ENCODE results near the gene DBX1.

The DBX1 gene

DNA sequence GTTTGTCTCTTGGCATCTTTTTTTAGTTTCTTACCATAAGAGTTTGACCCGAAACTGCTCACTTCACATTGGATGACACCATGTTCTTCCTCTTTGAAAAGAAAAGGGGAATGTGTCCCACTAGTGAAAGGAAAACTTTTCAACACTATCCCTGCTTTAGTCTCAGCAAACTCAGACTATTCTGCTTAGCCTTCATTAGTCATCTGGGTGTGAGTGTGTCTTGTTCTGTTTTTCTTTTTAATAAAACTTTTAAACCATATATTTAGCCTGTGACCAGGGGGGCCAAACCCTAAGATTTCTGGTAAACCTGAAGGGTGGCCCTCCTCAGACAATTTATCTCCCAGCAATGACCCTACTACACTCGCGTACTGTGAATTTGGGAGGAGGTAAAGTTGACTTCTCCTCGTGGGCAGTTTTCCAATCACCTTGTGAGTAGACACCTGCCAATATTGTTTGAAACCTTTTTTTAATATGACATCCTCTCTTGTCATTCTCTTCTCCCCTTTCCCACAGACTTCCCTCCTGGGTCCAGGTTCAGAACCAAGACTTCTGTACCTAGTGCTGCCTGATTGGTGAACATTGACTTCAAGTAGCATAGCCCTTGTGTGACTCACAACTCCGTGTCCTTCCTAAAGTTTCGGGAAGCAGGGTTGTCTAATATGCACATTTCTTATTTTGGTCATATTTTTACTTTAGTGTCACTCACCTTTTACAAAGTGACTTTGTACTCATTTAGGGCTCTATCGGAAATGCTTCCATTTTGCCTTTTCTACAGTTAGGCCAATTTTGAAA lies 39.9 kb downstream of the DBX1 start:
- no peak for DNase-seq

DNA sequence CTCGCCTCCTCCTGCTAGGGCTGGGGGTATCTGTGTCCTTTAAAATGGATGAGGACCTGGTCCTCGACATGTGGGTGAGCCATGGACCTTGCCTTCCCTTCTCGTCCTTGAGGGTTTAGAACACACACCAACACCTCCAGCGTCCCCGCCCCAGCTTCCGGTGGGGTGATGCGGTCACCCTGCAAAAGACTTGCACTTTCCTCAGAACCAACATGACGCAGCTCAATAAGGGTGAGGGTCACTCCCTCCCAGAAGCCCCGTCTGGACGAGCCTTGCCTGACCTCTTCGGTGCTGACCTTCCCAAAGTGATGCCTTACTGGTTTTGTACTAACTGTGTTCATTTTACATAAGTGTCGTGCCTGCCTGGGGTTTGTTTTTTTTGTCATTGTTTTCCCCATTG lies 41.0 kb downstream of the DBX1 start:
- DNase-seq = no peak

DNA sequence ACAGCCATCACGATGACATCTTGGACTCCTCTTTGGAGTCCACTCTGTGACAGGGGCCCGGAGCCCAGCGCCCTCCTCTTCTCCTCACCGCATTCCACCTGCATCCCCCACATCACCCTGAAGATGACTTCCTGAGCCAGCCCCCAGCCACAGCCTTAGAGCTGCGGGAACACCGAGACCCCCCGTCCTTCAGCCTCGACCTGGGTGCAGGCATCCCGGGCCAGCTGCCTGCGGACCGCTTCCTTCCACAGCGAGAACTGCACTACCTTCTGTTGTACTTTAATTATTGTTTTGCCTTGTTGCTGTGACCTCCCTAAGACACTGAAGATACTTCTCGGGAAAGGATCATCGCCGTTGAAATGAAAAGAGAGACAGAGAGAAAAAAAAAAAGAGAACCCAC lies 42.1 kb downstream of the DBX1 start:
- no peak for DNase-seq

DNA sequence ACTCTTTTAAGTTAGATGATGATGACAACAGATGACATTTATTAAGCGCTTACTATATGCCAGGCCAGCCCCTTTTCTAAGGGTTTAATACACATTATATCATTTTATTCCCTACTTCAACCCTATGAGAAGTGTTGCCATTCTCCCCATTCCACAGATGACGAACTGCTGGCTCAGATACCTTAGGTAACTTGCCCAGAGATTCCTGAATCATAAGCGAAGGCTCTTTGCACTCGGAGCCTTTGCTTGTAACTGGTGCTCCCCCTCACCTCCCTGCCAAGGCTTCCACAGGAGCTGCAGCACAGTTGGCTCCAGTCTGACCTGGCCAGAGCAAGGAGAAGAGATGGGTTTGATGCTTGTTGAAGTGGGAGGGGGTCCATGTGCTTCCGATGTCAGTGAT lies 43.0 kb downstream of the DBX1 start:
- no peak for DNase-seq

DNA sequence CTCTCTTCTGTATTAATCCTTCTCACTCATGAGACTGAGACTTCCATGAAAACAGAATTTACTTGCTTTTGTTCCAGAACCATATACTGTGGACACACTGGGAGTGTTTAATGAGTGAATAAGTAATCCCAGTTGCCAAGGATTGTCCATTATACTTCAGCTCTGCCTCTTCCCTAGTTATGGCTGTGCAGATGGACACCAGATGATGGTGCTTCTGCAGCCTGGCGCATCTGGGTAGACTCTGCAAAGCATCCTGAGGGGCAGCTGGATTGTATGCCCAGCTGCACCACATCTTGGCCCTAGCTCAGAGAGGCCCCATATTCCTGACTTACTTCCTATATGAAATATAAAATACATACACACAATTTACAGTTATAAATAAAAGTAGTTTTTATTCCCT lies 43.5 kb downstream of the DBX1 start:
- no peak for DNase-seq

DNA sequence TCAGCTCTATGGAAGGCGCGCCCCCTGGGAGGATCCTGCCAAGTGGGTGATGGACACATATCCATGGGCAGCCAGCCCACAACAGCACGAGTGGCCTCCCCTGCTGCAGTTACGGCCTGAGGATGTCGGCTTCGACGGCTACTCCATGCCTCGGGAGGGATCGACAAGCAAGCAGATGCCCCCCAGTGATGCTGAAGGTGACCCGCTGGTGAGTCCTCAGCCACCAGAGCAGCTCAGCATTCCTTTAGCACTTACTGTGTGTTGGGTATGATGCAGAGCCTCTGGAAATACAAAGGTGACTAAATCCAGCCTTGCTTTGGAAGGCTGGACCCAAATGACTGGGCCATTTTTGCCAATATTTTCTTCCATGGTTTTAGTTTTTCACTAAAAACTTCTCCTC lies 45.7 kb downstream of the DBX1 start:
- no peak for DNase-seq

DNA sequence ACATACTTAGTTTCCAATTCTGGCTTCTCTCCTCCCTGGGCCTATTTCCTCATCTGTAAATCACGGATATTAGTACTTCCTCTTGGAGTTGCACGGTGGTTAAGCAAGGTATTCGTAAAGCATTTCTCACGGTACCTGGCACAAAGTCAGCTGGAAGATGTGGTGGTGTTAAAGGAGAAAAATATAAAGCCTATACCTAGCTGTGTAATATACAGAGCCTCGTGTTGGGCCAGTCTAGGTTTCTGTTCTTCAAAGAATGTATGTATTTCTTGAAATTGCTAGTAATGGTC lies 47.2 kb downstream of the DBX1 start:
- no peak for DNase-seq

DNA sequence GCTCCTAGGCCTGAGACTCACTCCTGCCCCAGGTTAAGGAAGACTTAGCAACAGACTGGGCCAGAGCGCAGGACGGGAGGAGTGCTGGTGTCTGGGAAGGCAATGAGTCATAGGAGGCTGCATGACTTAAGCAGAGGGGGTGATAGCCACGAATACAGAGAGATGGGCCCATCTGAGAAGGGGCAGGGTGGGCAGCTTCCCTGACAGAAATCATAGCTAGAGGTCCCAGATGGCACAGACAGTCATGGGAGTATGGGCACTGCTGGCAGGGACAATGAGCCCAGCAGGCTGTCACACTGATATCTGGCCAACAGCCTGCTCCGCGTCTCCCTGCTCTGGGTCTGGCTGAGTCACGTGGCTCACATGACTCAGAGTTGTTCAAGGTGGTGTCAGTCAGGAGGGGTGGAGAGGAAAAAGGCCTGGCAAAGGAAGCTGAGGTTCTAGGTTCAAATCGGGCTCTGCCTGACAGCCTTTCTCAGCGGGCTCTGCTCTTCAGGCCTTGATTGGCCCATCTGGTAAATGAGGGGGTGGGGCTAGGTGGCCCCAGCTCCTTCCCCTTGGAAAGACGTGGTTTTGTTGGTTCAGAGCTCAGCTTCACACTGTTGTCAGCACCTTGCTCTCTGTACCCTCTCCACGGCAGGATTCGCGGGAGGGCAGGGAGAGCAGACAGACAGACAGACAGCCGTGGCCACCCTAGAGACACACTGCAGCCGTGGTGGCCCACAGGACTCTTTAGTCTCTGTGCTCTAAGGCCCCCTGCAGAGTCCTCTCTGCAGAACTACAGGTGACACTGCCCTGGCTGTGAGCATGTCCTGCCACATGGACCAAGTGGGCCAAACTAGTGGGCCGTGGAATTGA lies 47.8 kb downstream of the DBX1 start:
- no peak for DNase-seq

DNA sequence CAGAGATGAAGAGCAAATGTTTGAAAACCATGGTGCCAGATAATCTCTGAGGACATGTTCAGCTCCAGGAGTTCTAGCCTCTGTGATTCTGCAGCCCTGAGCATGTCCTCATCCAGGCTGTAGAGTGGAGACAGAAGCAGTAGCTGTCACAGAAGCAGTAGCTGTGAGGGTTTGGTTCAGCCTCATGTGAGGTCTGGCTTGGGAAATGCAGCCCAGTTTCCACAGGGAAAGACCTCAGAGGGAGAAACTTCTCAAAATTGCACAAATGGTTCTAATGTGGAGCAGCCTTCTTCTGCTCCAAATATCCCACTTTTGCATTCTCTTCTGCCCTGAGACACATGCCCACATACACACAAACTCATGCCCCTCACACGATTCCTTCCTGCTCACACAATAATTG lies 48.4 kb downstream of the DBX1 start:
- DNase-seq = no peak

DNA sequence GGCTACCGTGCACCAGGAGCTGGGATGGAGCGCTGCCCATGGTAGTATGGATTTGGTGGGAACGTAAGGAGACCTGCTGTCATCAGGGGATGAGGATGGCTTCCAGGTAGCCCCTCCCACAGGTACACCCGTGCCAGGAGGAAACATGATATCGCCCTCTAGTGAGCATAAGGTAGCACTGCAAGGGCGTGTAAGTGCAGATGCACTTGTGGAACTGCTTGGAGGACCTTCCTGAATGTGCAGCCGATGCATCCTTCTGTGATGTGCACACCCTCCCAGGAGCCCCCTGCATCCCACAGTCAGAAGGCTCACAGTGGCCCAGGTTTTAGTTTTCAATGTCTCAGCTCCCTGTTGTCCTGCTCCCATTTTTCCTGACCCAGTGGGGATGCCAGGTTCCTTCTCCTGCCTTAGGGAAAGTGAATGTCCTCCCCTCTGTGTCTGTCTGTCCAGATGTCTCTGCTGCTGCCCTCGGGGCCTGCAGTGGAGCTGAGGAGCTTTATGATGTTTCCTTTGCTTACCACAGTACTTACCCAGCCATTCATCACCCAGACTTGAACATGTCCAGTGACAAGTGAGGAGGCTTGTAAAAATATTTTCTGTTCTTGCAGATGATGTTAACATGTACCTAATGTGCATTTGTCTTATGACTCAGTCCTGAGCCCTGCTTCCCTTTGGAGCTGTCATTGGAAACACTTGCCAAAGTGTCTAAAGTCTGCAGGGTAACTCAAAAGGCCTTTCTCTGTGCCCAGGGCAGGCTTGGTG lies 49.2 kb downstream of the DBX1 start:
- peak; percentile 16 to 72 for DNase-seq

DNA sequence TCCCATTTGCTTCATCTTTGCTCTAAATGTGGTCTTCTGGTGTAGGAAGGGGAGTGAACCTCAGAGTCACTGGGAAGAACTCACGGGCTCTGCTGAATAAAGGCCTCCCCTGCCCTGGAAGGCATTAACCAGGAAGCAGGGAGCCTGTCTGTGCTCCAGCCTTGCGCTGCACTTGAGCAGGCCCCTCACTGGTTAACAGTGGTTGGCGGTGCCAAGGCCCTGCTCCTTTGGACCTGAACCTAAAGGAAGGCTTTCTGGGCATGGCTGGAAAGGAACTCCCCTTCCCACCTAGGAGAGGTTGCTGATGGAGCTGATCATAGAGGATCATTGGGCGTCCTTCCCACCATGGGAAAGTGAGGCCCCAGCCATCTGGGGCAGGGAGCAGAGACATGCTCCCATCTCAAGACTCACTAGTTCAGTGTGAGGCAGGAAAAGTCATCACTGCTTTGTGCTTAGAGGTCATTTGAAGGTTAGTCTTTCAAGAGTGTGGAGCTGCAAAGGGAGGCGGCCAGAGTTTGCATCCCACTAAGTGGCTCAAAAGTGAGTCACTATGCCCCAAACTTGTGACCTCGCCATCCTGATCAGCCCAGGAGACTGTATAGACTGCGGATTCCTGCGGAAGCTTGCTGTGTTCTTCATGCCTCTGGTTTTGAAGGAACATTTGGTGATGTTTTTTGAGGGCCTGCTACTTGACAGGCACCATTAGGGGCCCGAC lies 50.4 kb downstream of the DBX1 start:
- DNase-seq = no peak

Data from NCI-H187 (cell line).